ENCODE measurements around the gene ATCAY.

ATCAY gene, protein sequence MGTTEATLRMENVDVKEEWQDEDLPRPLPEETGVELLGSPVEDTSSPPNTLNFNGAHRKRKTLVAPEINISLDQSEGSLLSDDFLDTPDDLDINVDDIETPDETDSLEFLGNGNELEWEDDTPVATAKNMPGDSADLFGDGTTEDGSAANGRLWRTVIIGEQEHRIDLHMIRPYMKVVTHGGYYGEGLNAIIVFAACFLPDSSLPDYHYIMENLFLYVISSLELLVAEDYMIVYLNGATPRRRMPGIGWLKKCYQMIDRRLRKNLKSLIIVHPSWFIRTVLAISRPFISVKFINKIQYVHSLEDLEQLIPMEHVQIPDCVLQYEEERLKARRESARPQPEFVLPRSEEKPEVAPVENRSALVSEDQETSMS

DNA sequence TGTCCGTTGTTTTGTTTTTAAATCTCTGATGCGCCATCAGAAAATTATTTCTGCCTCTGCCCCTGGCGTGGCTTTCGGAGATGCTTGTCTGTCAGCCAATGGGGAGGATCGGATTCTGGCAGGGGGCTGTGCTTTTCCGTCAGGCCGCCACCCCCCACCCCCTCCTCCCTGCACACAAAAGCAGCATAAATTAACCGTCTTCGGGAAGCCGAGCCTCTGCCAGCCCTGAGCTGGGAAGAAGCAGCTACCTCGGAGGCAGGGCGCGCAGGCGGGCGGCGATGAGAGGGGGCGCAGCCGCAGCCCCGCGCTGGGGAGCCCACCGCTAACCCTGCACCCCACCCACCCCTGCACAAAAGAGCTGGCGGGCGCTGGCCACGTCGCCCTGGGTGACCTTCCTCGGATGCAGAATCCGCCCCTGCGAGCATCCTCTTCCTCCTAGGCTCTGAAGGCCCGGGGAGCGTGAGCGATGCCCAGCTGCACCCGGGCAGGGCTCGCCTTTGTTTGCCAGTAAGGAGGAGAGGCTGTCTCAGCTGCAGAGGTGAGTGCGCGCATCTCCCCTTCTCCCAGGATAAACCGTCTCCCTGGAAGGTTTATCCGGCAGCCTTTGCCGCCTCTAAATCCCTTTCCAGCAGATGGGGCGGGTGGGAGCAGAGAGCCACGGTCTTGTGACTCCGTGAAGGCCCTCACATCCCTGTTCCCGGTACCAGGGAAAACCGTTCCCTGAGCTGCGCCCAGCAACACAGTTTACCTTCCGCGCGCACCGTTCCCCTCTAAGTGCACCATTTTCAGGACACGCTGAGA, at the start of gene ATCAY:
Gene ATCAY, plus strand, starts transcription at position 215 of the 801 bp plus-strand sequence. CDS start 5,083 bp downstream, outside the sequence.
- TF ChIP-seq CREB1 (IDR thresholded peaks at IDR 0.05; ENCODE audit: low read depth) = no peak
- no peak for TF ChIP-seq RAD21 (IDR thresholded peaks at IDR 0.05; ENCODE audit: low read depth)
- TF ChIP-seq, protein P1, sequence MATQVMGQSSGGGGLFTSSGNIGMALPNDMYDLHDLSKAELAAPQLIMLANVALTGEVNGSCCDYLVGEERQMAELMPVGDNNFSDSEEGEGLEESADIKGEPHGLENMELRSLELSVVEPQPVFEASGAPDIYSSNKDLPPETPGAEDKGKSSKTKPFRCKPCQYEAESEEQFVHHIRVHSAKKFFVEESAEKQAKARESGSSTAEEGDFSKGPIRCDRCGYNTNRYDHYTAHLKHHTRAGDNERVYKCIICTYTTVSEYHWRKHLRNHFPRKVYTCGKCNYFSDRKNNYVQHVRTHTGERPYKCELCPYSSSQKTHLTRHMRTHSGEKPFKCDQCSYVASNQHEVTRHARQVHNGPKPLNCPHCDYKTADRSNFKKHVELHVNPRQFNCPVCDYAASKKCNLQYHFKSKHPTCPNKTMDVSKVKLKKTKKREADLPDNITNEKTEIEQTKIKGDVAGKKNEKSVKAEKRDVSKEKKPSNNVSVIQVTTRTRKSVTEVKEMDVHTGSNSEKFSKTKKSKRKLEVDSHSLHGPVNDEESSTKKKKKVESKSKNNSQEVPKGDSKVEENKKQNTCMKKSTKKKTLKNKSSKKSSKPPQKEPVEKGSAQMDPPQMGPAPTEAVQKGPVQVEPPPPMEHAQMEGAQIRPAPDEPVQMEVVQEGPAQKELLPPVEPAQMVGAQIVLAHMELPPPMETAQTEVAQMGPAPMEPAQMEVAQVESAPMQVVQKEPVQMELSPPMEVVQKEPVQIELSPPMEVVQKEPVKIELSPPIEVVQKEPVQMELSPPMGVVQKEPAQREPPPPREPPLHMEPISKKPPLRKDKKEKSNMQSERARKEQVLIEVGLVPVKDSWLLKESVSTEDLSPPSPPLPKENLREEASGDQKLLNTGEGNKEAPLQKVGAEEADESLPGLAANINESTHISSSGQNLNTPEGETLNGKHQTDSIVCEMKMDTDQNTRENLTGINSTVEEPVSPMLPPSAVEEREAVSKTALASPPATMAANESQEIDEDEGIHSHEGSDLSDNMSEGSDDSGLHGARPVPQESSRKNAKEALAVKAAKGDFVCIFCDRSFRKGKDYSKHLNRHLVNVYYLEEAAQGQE (IDR thresholded peaks at IDR 0.05; ENCODE audit: low read depth) = no peak
- TF ChIP-seq ZBTB7A (IDR thresholded peaks at IDR 0.05; ENCODE audit: low read depth) = no peak
- no peak for TF ChIP-seq EP300 (IDR thresholded peaks at IDR 0.05; ENCODE audit: borderline replicate concordance)
- TF ChIP-seq EGR1 (IDR thresholded peaks at IDR 0.05) = no peak
- TF ChIP-seq, protein P2, sequence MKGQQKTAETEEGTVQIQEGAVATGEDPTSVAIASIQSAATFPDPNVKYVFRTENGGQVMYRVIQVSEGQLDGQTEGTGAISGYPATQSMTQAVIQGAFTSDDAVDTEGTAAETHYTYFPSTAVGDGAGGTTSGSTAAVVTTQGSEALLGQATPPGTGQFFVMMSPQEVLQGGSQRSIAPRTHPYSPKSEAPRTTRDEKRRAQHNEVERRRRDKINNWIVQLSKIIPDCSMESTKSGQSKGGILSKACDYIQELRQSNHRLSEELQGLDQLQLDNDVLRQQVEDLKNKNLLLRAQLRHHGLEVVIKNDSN (IDR thresholded peaks at IDR 0.05) = no peak
- TF ChIP-seq, protein P3, sequence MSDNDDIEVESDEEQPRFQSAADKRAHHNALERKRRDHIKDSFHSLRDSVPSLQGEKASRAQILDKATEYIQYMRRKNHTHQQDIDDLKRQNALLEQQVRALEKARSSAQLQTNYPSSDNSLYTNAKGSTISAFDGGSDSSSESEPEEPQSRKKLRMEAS (IDR thresholded peaks at IDR 0.05) = no peak
- TF ChIP-seq TEAD4 (IDR thresholded peaks at IDR 0.05) = no peak
- no peak for TF ChIP-seq TAF1 (IDR thresholded peaks at IDR 0.05; ENCODE audit: low read depth)
- no peak for TF ChIP-seq FOXM1 (IDR thresholded peaks at IDR 0.05; ENCODE audit: borderline replicate concordance, low read depth)
- no peak for TF ChIP-seq CEBPB (IDR thresholded peaks at IDR 0.05)

DNA sequence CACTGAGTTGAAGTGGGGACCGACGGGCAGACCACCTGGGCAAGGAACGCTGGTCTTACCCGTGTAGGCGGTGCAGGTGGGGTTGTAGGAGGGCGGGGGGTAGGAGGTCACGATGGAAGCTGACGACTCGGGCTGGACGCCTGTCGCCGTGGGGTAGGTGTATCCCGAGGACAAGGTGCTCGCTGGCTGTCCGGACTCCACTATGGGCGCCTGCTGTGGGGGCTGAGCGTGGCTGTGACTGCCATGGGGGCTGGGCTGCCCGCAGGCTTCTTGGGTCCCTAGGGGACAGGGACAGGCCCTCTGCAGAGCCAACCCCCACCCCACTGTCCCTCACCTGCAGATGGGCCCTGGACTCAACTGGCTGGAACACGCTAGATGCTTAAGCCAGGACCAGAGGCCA, 48.9 kb upstream of the ATCAY start:
- TF ChIP-seq TCF12 (IDR thresholded peaks at IDR 0.05; ENCODE audit: low read depth) (no peak), NFIC (IDR thresholded peaks at IDR 0.05) (no peak), ZBTB7A (IDR thresholded peaks at IDR 0.05; ENCODE audit: low read depth) (no peak)

DNA sequence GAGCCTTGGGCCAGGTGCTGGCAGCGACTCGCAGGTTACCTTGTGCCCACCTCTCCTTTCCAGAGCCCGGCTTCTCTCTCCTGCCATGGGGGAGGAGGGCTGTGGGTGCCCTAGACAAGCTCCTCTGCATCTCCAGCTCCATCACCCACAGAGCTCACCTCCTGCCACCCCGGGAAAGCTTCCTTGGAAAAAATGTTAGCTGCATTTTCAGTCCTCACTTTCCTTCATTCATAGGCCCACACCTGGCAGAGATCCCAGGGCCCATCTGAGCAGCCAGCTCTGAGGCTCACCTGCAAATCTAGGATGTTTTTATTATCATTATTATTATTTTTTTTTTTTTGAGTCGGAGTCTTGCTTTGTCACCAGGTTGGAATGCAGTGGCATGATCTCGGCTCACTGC, 48.5 kb upstream of the ATCAY start:
- TF ChIP-seq ZBTB7A (IDR thresholded peaks at IDR 0.05; ENCODE audit: low read depth) = no peak
- no peak for TF ChIP-seq NFIC (IDR thresholded peaks at IDR 0.05)
- no peak for TF ChIP-seq TCF12 (IDR thresholded peaks at IDR 0.05; ENCODE audit: low read depth)
- TF ChIP-seq FOXM1 (IDR thresholded peaks at IDR 0.05; ENCODE audit: borderline replicate concordance, low read depth) = no peak
- no peak for TF ChIP-seq EP300 (IDR thresholded peaks at IDR 0.05; ENCODE audit: borderline replicate concordance)
- TF ChIP-seq, protein P3 (IDR thresholded peaks at IDR 0.05) = no peak
- no peak for TF ChIP-seq CREB1 (IDR thresholded peaks at IDR 0.05; ENCODE audit: low read depth)
- no peak for TF ChIP-seq YY1 (IDR thresholded peaks at IDR 0.05; ENCODE audit: low read depth)
- TF ChIP-seq, protein P1 (IDR thresholded peaks at IDR 0.05; ENCODE audit: low read depth) = no peak
- TF ChIP-seq EGR1 (IDR thresholded peaks at IDR 0.05) = no peak
- TF ChIP-seq TAF1 (IDR thresholded peaks at IDR 0.05; ENCODE audit: low read depth) = no peak
- no peak for TF ChIP-seq CEBPB (IDR thresholded peaks at IDR 0.05)
- TF ChIP-seq, protein P2 (IDR thresholded peaks at IDR 0.05) = no peak
- no peak for TF ChIP-seq RAD21 (IDR thresholded peaks at IDR 0.05; ENCODE audit: low read depth)
- TF ChIP-seq TEAD4 (IDR thresholded peaks at IDR 0.05) = no peak

DNA sequence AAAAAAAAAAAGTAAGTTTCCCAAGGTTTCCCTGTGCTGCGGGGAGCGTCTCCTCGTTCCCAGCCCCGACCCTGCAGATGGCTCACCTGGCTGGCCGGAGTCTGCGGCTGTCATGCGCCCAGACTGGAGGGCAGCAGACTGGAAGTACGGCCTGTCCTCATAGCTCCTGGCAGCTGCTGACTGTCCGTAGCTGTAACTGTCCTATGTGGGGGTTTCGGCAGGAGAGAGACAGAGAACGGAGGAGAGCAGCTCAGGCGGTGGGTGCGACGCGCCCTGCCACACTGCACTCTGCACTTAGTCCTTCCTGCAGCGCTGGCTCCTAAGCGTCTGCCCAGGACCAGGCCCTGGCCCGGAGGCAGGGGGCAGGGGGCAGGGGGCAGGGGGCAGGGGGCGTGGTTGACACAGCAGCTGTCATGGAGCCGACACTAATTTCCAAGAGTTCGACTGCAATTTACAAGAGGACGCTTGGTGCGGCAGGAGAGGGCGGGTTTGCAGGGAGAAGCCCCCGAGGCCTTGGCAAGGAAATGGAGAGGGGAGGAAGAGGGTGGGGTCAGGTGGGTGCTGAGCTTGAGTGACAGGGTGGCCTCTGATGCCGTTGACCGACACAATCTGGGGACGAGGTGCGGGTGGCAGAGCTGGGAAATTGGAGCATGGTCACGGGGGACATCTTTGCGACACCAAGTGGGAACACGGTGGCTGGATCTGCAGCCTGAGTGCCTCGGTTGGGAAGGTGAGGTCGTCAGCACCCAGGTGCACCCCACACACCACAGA, 46.7 kb upstream of the ATCAY start:
- TF ChIP-seq EGR1 (IDR thresholded peaks at IDR 0.05) (no peak), TEAD4 (IDR thresholded peaks at IDR 0.05) (no peak), RAD21 (IDR thresholded peaks at IDR 0.05; ENCODE audit: low read depth) (no peak), TAF1 (IDR thresholded peaks at IDR 0.05; ENCODE audit: low read depth) (no peak), NFIC (IDR thresholded peaks at IDR 0.05) (no peak), FOXM1 (IDR thresholded peaks at IDR 0.05; ENCODE audit: borderline replicate concordance, low read depth) (no peak), TCF12 (IDR thresholded peaks at IDR 0.05; ENCODE audit: low read depth) (no peak), CEBPB (IDR thresholded peaks at IDR 0.05) (no peak), ZBTB7A (IDR thresholded peaks at IDR 0.05; ENCODE audit: low read depth) (no peak), CREB1 (IDR thresholded peaks at IDR 0.05; ENCODE audit: low read depth) (no peak), YY1 (IDR thresholded peaks at IDR 0.05; ENCODE audit: low read depth) (no peak), EP300 (IDR thresholded peaks at IDR 0.05; ENCODE audit: borderline replicate concordance) (no peak)
- TF ChIP-seq, protein P1 (IDR thresholded peaks at IDR 0.05; ENCODE audit: low read depth) = no peak
- TF ChIP-seq, protein P3 (IDR thresholded peaks at IDR 0.05) = no peak
- TF ChIP-seq, protein P2 (IDR thresholded peaks at IDR 0.05) = no peak
